ENCODE measurements around the gene KRT24.
"Not testable (repeated sequence)": the region's sequence is repeated elsewhere in the genome, so short reads cannot be mapped to it uniquely, and the experiment has no call there.

Gene KRT24

GRCh38 chr17:40703652-40704051, at the start of gene KRT24:
TSS of gene KRT24 (minus strand) at chr17:40703752. CDS start at chr17:40703693, 59 bp downstream.
- DNase-seq: no peak

GRCh38 chr17:40751065-40751464, 47.5 kb upstream of the KRT24 start:
- DNase-seq: no peak

- no peak for DNase-seq
Measured at GRCh38 chr17:40750391-40750790, 46.8 kb upstream of the KRT24 start.

- DNase-seq: not testable (repeated sequence)
Measured at GRCh38 chr17:40748666-40749065, 45.1 kb upstream of the KRT24 start.

DNA sequence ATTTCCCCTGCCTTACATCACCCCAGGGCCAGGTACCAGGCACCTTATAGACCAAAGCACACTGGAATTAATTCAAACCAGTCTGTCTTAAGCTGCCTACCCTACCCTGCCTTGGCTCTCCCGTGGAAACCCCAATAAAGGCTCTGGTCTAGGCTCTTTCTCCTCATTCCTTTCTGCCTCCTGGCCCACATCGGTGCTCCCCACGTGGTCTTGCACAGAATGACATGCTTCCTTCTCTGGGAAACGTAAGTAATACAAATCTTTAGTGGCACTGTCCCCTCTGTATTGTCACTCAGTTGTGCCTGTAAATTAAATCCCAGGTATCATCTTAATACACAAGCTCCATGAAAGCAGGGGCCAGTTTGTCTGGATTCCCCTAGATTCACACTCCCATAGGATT, 35.0 kb upstream of the KRT24 start:
- DNase-seq: no peak

GRCh38 chr17:40735016-40735415, 31.5 kb upstream of the KRT24 start:
- DNase-seq: no peak

GRCh38 chr17:40734018-40734417, 30.5 kb upstream of the KRT24 start:
- no peak for DNase-seq

- no peak for DNase-seq
Measured at GRCh38 chr17:40730970-40731369, 27.4 kb upstream of the KRT24 start.

DNA sequence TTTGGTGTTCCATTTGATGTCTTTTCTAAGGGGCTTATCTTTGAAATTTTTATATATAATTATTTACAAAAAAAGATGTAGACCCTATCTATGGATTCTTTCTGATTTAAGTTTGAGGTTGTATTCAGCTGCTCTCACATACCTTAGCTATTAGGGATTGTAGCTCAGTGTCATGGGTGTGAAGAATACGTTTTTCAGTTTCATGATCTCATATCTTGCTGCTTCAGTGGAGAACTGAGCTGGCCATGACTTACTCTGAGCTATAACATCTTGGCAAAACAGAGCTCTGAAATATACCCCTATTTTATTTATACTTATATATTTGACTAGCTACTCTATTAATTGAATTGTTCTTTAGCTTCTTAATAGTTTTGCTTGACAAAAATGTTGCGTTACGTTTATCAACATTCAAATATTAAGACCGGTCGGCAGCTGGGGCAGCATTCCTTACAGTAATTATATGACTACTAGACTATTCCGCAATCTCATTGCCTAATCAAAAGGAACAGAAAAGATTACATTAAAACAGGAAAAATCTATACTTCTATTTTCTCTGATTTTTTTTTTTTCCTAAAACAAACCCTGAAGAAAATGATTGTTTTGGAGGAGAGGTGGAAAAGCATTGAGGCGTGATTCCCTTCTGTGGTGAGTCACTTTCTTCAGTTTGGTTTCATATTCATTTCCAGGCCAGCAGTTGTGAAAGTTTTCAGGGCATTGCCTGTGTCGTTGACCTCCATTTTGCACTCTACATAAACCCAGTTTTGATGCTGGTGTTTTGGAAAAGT, 24.1 kb upstream of the KRT24 start:
- DNase-seq: no peak

- no peak for DNase-seq
Measured at GRCh38 chr17:40726919-40727318, 23.4 kb upstream of the KRT24 start.

GRCh38 chr17:40724656-40725055, 21.1 kb upstream of the KRT24 start:
- DNase-seq: no peak

DNA sequence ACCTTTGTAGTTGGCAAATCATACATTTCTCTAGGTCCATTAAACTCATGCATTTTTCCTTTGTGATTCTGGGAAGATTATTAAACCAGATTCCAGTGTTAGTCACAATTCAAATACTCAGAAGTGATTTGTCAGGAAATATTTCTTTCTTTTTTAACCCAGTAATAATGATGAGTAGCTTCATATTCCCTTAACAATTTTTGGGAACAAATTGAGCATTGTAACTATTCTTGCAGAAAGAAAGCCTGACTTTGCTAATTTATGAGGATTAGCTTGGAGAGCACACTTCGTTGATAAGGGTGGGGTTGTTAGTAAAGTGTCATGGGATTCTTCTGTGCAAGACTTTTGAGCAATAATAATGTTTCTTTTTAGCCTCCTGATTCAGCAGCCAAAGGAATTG, 18.7 kb upstream of the KRT24 start:
- DNase-seq: no peak

DNA sequence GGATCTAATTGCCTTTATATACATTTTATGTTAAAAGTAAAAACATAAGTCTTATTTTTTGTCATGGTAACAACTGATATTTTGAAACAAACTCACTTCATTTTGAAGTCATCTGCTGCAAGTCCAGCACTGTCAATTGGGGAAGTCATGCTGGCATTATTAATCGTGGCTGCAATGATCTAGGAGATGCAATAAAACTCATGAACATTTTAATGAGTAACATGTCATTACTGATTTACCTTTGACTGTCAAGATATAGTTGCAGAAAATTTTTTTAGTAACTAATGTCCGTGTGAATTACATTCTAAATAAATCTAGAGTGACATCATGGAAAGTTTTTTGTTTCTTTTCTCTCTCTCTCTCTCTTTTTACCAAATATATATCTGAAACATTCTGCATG, 17.3 kb upstream of the KRT24 start:
- DNase-seq: no peak

GRCh38 chr17:40718930-40719329, 15.4 kb upstream of the KRT24 start:
- DNase-seq: no peak

DNA sequence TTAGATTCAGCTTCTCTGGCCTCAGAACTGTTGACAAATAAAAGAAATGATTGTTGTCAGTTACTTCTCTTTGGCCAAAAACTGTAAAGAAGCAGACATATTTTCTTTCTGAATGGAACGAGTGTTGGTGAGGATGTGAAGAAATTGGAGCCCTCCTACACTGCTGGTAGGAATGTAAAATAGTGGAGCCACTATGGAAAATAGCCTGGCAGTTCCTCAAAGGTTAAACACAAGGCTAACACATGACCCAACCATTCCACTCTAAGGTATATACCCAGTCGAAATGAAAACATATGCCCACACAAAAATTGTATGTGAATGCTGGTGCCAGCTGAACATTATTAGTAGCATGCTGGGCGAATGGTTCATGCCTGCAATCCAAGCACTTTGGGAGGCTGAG, 14.2 kb upstream of the KRT24 start:
- DNase-seq: no peak

- no peak for DNase-seq
Measured at GRCh38 chr17:40714473-40714872, 10.9 kb upstream of the KRT24 start.

GRCh38 chr17:40707745-40708144, 4.2 kb upstream of the KRT24 start:
- no peak for DNase-seq

GRCh38 chr17:40705584-40705983, 2.0 kb upstream of the KRT24 start:
- no peak for DNase-seq

DNA sequence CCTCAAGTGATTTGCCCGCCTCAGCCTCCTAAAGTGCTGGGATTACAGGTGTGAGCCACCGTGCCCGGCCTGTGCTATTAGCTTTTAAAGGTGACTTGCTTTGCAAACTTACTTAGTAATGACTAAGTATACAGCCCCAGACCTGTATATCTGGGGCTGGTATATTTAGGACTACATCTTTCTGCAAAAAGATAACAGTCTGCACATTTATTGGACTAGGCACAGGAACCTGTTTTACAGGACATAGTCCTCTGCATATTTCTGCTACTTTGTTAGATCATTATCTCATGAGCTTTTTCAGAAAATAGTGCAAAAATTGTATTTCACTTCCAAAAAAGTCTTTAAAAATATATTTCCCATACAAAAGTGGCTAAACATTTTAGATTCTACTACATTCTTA, 1.3 kb downstream of the KRT24 start:
- DNase-seq: no peak

- DNase-seq: no peak
Measured at GRCh38 chr17:40699853-40700252, 3.7 kb downstream of the KRT24 start.

DNA sequence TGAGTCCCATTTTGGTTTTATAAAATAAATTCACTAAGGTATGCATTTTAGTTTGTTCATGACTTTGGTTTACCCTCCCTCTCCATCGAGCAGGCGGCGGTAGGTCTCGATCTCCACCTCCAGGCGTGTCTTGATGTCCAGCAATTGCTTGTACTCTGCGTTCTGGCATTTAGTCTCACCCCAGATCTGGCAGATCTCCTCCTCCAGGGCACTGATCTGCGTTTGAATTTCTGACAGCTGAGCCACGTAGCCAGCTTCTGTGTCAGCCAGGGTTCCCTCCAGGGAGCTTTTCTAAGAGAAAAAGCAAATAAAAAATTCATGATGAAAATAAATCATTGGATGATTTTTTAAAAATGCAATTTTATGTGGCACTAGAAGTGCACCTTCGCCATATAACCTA, 4.2 kb downstream of the KRT24 start:
- no peak for DNase-seq

DNA sequence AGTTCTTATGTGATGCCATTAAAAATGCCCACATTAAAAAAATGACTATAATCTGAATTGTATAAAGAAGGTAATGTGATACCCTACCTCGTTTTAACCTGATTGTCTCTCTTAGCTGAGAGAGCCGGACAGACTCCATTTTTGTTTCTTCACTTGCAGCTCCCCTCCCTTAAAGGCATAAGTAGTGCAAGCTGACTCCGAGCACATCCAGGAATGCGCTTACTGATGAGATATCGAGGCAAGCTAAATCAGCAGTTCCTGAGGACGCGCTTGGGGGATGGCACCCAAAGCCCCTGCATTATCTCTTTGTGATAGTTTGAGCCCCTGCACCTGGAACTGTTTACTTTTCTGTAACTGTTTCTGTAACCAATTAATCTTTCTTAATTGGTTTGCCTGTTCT, 6.3 kb downstream of the KRT24 start:
- no peak for DNase-seq

DNA sequence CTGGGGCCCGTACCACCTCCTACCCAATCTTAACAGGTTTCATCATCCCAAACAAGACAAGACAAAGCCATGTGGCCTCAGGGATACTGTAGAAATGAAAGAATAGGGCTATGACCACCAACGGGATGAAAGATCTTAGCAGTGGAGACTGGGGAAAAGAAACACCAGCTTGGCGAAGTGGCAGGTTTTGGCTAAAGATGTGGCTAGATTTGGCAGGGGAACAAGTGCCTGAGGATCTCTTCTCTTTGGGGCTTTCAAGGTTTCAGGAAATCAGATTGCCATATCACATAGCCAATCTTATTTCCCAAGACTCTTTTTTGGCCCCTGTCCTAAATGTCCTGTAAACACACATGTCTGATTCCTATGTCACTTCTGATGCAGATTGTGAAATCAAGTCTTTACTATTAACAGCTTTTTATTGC, 6.9 kb downstream of the KRT24 start:
- DNase-seq: no peak

DNA sequence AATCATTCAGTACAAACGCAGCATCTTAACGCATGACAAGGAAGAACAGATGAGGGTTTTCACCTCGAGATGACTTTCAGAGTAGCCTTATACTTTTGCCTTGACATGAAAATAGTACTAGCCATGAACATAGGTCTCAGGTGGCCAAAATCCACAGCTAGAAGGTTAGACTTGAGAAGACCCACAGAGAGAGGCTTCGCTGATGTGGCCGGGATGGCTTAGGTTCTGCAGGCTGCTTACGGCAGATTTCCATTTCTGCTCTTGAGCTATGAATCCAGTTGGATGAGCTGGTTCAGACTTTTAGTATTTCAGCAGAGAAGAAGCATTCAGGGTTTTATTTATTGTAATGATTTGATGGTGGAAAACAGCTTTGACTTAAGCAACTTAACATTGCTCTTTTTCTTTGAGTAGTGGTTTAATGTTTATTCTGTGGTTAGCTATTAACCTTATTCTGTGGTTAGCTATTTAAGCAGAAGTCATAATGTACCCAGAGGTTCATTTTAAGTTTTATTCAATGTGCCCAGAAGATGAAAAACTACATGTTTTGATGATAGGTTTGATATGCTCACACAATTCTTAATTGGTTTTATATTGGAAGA, 7.6 kb downstream of the KRT24 start:
- no peak for DNase-seq

GRCh38 chr17:40694584-40694983, 9.0 kb downstream of the KRT24 start:
- DNase-seq: no peak
